BE2C (cell line): ENCODE results near the gene SPINK1.

Experiments
- DNase-seq: peaks from one replicate; pipeline ENCODE4 v3.0.0-alpha.2; 2020
- H3K27me3 ChIP-seq: fragments of 250-450 bp; sonication (Bioruptor Pico); 2 replicates; pipeline ENCODE4 v1.5.1; 2020; ENCODE audit warnings: mild to moderate bottlenecking
- H3K36me3 ChIP-seq: fragments of 250-450 bp; sonication (Bioruptor Pico); 2 replicates; pipeline ENCODE4 v1.5.1; 2020; ENCODE audit warnings: mild to moderate bottlenecking
- H3K4me1 ChIP-seq: fragments of 250-450 bp; sonication (Bioruptor Pico); 2 replicates; pipeline ENCODE4 v1.5.1; 2020
- H3K4me3 ChIP-seq: 2 replicates; pipeline ENCODE4 v1.5.1; 2011; ENCODE audit warnings: low read depth, low read length
- H3K9me3 ChIP-seq: fragments of 250-450 bp; sonication (Bioruptor Pico); 2 replicates; pipeline ENCODE4 v1.5.1; 2020
- TF ChIP-seq, protein P1 (sequence below): IDR thresholded peaks from 2 replicates; pipeline ENCODE4 v1.5.1; 2012; ENCODE audit warnings: mild to moderate bottlenecking, low read depth, low read length

Gene SPINK1

GRCh38 chr5:147860641-147861025 is 29.2 kb upstream of the SPINK1 start:
- DNase-seq, result no peak
- Histone ChIP-seq H3K27me3 (peaks cover 6% of the 10 kb centered on the region; the same call in 1 of the 2 replicates), H3K9me3 (no peaks in the 10 kb centered on the region), H3K4me3 (no peak overlapping the region), H3K4me1 (no peaks in the 10 kb centered on the region), H3K36me3 (no peaks in the 10 kb centered on the region)
- TF ChIP-seq, protein P1, sequence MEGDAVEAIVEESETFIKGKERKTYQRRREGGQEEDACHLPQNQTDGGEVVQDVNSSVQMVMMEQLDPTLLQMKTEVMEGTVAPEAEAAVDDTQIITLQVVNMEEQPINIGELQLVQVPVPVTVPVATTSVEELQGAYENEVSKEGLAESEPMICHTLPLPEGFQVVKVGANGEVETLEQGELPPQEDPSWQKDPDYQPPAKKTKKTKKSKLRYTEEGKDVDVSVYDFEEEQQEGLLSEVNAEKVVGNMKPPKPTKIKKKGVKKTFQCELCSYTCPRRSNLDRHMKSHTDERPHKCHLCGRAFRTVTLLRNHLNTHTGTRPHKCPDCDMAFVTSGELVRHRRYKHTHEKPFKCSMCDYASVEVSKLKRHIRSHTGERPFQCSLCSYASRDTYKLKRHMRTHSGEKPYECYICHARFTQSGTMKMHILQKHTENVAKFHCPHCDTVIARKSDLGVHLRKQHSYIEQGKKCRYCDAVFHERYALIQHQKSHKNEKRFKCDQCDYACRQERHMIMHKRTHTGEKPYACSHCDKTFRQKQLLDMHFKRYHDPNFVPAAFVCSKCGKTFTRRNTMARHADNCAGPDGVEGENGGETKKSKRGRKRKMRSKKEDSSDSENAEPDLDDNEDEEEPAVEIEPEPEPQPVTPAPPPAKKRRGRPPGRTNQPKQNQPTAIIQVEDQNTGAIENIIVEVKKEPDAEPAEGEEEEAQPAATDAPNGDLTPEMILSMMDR, result no peak

- Histone ChIP-seq H3K4me1 (no peaks in the 10 kb centered on the region), H3K9me3 (no peaks in the 10 kb centered on the region), H3K27me3 (peaks cover 9% of the 10 kb centered on the region)
Measured at GRCh38 chr5:147859962-147860640, 28.6 kb upstream of the SPINK1 start.

GRCh38 chr5:147858565-147858964 is 27.1 kb upstream of the SPINK1 start:
- DNase-seq, result no peak
- H3K4me3 ChIP-seq, result no peak overlapping the region
- H3K4me1 ChIP-seq, result no peaks in the 10 kb centered on the region
- TF ChIP-seq, protein P1, result no peak
- H3K27me3 ChIP-seq, result peaks cover 19% of the 10 kb centered on the region
- no peaks in the 10 kb centered on the region for H3K9me3 ChIP-seq
- H3K36me3 ChIP-seq, result no peaks in the 10 kb centered on the region

More at GRCh38 chr5:147859962-147860640, 28.6 kb upstream of the SPINK1 start:
- H3K4me3 ChIP-seq, result no peak overlapping the region
- H3K36me3 ChIP-seq, result no peaks in the 10 kb centered on the region
- TF ChIP-seq, protein P1, result no peak
- no peak for DNase-seq

DNA sequence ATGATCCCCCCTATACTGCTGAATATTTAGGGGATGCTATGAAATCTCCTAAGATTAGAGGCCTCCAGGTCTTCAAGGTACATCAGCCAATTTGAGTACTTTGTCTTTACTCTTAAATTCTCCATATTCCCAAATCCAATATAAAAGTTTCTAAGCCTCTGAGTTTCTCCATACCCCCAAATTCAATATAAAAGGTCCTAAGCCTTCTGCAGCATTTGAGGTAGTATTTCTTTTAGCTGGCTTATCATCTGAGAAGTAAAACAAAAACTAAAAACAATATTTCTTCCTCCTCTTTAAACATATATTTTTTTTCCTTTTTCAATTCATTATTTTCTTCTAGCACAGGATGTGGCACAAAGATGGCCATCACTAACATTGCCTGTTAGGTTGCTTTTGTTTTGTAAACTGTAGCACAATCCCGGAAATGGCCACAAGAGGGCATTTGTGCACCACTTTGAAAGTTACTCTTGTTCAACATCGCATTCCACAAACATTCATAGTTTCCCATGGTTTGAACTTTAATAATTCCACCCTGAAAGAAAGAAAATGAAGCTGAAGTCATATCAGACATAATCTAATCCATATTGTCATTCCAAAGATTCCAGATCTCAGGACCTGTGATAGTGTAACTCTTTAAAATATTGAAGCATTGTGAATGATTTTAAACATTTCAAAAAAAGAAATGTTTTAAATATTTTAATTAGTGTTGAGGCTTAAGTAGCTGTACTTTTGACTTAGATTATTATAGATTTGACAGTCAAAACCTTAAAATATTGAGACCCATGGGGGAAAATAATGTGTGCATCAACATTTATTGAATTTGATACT is 26.0 kb upstream of the SPINK1 start:
- TF ChIP-seq, protein P1, result peak; percentile 94
- no peaks in the 10 kb centered on the region for H3K9me3 ChIP-seq
- no peak overlapping the region for H3K4me3 ChIP-seq
- DNase-seq, result peak; percentile 55
- peaks cover 22% of the 10 kb centered on the region for H3K27me3 ChIP-seq
- H3K36me3 ChIP-seq, result no peaks in the 10 kb centered on the region
- no peaks in the 10 kb centered on the region for H3K4me1 ChIP-seq

DNA sequence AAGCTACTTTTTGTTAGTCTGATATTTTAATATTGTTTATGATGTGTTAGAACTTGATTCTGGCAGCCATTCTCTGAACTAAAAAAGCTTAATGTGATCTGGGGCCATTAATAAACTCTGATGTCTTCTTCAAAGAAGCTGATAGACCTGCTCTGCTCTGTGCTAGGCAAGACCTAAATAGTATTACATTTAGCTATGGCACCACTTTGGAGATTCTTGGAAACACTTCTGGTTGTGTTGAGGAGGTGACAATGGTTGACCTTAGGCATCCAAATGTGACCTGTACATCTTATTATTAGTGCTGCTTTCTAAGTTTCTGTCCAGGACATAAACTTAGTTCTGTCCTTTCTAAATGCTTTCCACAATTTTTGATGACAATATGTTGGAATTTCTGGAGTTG is 25.3 kb upstream of the SPINK1 start:
- no peak for DNase-seq
- Histone ChIP-seq H3K4me3 (no peak overlapping the region), H3K36me3 (no peaks in the 10 kb centered on the region), H3K9me3 (no peaks in the 10 kb centered on the region), H3K4me1 (no peaks in the 10 kb centered on the region), H3K27me3 (peaks cover 26% of the 10 kb centered on the region)
- TF ChIP-seq, protein P1, result no peak

GRCh38 chr5:147855774-147856069 is 24.3 kb upstream of the SPINK1 start:
- TF ChIP-seq, protein P1, result no peak
- Histone ChIP-seq H3K36me3 (no peaks in the 10 kb centered on the region), H3K9me3 (no peaks in the 10 kb centered on the region), H3K4me3 (no peak overlapping the region), H3K4me1 (no peaks in the 10 kb centered on the region), H3K27me3 (peaks cover 26% of the 10 kb centered on the region)
- DNase-seq, result no peak
